PC-3 (cell line): Measurements from ENCODE around the gene MIA.

Experiments
- EZH2 ChIP-seq: fragments of 300-600 bp; sonication (generic); IDR thresholded peaks from one replicate; pipeline ENCODE4 v1.6.1; 2017; ENCODE audit warnings: antibody characterized with exemption, mild to moderate bottlenecking, low read length; ENCODE audit not compliant: unreplicated experiment
- EZH2phosphoT487 ChIP-seq: fragments of 300-600 bp; sonication (generic); IDR thresholded peaks from 2 replicates; pipeline ENCODE4 v1.6.1; 2018; ENCODE audit warnings: mild to moderate bottlenecking, antibody characterized with exemption, low read length, borderline replicate concordance
- TF ChIP-seq, protein P1 (sequence below): fragments of 300-600 bp; sonication (generic); conservative IDR thresholded peaks from 2 replicates; pipeline ENCODE4 v1.5.1; 2017; ENCODE audit warnings: antibody characterized with exemption, low read depth, mild to moderate bottlenecking, low read length

DNA sequence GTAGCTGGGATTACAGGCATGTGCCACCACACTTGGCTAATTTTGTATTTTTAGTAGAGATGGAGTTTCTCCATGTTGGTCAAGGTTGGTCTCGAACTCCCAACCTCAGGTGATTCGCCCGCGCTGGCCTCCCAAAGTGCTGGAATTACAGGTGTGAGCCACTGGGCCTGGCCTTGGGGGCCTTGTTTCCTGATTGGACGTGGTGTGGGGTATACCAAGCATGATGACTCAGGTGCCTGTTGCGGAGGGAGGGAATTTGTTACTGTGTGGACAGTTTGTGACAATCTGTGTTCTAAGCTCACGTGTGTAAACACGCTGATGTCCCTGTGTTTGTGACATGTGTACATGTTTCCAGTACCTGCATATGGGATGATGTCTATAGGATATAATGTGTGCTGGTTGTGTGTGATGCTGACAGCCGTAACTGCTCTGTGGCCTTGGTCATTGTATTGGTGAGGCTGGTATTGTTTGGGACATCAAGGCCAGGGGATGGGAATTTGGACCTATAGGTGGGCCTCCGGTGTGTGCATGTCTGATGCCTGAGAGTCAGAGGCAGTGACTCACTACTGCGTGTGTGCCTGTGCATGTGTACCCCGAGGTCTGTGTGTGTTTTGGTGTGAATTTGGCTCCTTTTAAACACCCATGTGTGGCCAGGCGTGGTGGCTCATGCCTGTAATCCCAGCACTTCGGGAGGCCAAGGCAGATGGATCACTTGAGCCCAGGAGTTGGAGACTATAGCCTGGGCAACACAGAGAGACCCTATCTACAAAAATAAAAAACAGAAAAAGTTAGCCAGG lies 22.0 kb downstream of the MIA start:
- TF ChIP-seq, protein P1, sequence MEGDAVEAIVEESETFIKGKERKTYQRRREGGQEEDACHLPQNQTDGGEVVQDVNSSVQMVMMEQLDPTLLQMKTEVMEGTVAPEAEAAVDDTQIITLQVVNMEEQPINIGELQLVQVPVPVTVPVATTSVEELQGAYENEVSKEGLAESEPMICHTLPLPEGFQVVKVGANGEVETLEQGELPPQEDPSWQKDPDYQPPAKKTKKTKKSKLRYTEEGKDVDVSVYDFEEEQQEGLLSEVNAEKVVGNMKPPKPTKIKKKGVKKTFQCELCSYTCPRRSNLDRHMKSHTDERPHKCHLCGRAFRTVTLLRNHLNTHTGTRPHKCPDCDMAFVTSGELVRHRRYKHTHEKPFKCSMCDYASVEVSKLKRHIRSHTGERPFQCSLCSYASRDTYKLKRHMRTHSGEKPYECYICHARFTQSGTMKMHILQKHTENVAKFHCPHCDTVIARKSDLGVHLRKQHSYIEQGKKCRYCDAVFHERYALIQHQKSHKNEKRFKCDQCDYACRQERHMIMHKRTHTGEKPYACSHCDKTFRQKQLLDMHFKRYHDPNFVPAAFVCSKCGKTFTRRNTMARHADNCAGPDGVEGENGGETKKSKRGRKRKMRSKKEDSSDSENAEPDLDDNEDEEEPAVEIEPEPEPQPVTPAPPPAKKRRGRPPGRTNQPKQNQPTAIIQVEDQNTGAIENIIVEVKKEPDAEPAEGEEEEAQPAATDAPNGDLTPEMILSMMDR, result no peak
- TF ChIP-seq EZH2phosphoT487 (no peak), EZH2 (no peak)
